Measurements from ENCODE around the gene GLB1L. TPM values are rescaled to one million over a fixed set of nuclear protein-coding genes. Genes with fewer than 3 reads are reported as not detected.
A peak's percentile ranks its signal among the peaks of the same experiment; 100 is the strongest.

Gene GLB1L
- total and polyA plus RNA-seq, 3 donors from 2014 or later, result 70.9 to 224 (median 109) TPM

- WGBS, 2 donors, result 76 to 84% methylated on average over 12 of the region's 12 CpGs
- H3K4me1 ChIP-seq, result peaks cover 3% of the 10 kb centered on the region
- H3K27me3 ChIP-seq, result no peaks in the 10 kb centered on the region
- no peaks in the 10 kb centered on the region for H3K36me3 ChIP-seq (ENCODE audit: low read depth, missing control alignments)
- no peak for TF ChIP-seq POLR2A (IDR thresholded peaks at IDR 0.05)
- DNase-seq, result peak; percentile 14
- no peak overlapping the region for H3K4me3 ChIP-seq
- H3K27ac ChIP-seq, result no peak overlapping the region
- intact Hi-C loops (cut with DNase I; ENCODE audit: low total_unique reads), result no loop called here
- no peaks in the 10 kb centered on the region for H3K9me3 ChIP-seq
Measured at GRCh38 chr2:219199470-219200211, 45.6 kb downstream of the GLB1L start.

- TF ChIP-seq, protein P1, sequence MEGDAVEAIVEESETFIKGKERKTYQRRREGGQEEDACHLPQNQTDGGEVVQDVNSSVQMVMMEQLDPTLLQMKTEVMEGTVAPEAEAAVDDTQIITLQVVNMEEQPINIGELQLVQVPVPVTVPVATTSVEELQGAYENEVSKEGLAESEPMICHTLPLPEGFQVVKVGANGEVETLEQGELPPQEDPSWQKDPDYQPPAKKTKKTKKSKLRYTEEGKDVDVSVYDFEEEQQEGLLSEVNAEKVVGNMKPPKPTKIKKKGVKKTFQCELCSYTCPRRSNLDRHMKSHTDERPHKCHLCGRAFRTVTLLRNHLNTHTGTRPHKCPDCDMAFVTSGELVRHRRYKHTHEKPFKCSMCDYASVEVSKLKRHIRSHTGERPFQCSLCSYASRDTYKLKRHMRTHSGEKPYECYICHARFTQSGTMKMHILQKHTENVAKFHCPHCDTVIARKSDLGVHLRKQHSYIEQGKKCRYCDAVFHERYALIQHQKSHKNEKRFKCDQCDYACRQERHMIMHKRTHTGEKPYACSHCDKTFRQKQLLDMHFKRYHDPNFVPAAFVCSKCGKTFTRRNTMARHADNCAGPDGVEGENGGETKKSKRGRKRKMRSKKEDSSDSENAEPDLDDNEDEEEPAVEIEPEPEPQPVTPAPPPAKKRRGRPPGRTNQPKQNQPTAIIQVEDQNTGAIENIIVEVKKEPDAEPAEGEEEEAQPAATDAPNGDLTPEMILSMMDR (IDR thresholded peaks at IDR 0.05), result no peak
- no peak for TF ChIP-seq POLR2A (IDR thresholded peaks at IDR 0.05)
Measured at GRCh38 chr2:219198974-219199373, 46.3 kb downstream of the GLB1L start.

GRCh38 chr2:219197388-219197787 lies 47.9 kb downstream of the GLB1L start:
- 82 to 100% methylated on average over 1 of the region's 1 CpG for WGBS, 2 donors
- peaks cover 3% of the 10 kb centered on the region for H3K4me1 ChIP-seq
- no peaks in the 10 kb centered on the region for H3K27me3 ChIP-seq
- no peaks in the 10 kb centered on the region for H3K36me3 ChIP-seq (ENCODE audit: low read depth, missing control alignments)
- H3K4me3 ChIP-seq, result no peak overlapping the region
- DNase-seq, result no peak
- intact Hi-C loops (cut with DNase I; ENCODE audit: low total_unique reads), result no loop called here
- no peak for TF ChIP-seq POLR2A (IDR thresholded peaks at IDR 0.05)
- no peaks in the 10 kb centered on the region for H3K9me3 ChIP-seq
- H3K27ac ChIP-seq, result no peak overlapping the region

More at GRCh38 chr2:219198974-219199373, 46.3 kb downstream of the GLB1L start:
- H3K9me3 ChIP-seq, result no peaks in the 10 kb centered on the region
- DNase-seq, result peak; percentile 10
- no peak overlapping the region for H3K27ac ChIP-seq
- 76 to 79% methylated on average over 5 of the region's 5 CpGs for WGBS, 2 donors
- no peak overlapping the region for H3K4me3 ChIP-seq
- H3K36me3 ChIP-seq (ENCODE audit: low read depth, missing control alignments), result no peaks in the 10 kb centered on the region
- H3K27me3 ChIP-seq, result no peaks in the 10 kb centered on the region
- intact Hi-C loops (cut with DNase I; ENCODE audit: low total_unique reads), result no loop called here
- peaks cover 3% of the 10 kb centered on the region for H3K4me1 ChIP-seq

GRCh38 chr2:219186754-219187456 lies 58.3 kb downstream of the GLB1L start:
- no peak for DNase-seq
- intact Hi-C loops (cut with DNase I; ENCODE audit: low total_unique reads), result no loop called here
- WGBS, 2 donors, result 88 to 90% methylated on average over 7 of the region's 7 CpGs

More at GRCh38 chr2:219186754-219187456, 58.3 kb downstream of the GLB1L start:
- TF ChIP-seq, protein P1 (IDR thresholded peaks at IDR 0.05), result no peak
- no peak for TF ChIP-seq POLR2A (IDR thresholded peaks at IDR 0.05)
- Histone ChIP-seq H3K27ac (no peak overlapping the region), H3K36me3 (ENCODE audit: low read depth, missing control alignments) (no peaks in the 10 kb centered on the region), H3K4me3 (no peak overlapping the region), H3K9me3 (no peaks in the 10 kb centered on the region), H3K4me1 (no peaks in the 10 kb centered on the region), H3K27me3 (no peaks in the 10 kb centered on the region)

MicroRNAs within 50 kb of the gene (microRNA counts, 767-probe panel; counts per million panel counts)
- 0 to 152 counts per million in 2 donors for microRNA hsa-miR-153

Small RNA genes within 50 kb of the gene (microRNA-seq; reads per million reads assigned to microRNA genes)
- gene MIR153-1 (ENCODE audit: borderline number of aligned reads in 2 of 2, borderline replicate concordance in 1 of 2), result 0 reads per million in 2 donors

Small RNA genes within 50 kb of the gene (small RNA-seq; reads per million reads assigned to genes)
- gene MIR153-1, result 0 to 0.38 reads per million in 2 donors

Other genes starting within 250 kb of the GLB1L start
- gene CFAP65, start 203.9 kb downstream of the GLB1L start, total RNA-seq, result 10 to 100 TPM; 15.5 to 23.7 TPM
- gene CFAP65, start 203.9 kb downstream of the GLB1L start, polyA plus RNA-seq (ENCODE audit: insufficient read depth, low read depth, low replicate concordance), result 42.9 TPM
- gene IHH, start 184.5 kb downstream of the GLB1L start, total RNA-seq, result under 1 TPM; 0.19 to 0.39 TPM
- 1.1 TPM for gene IHH, start 184.5 kb downstream of the GLB1L start, polyA plus RNA-seq (ENCODE audit: insufficient read depth, low read depth, low replicate concordance)
- 10 to 100 TPM; 33.4 to 38.5 TPM for gene NHEJ1, start 84.6 kb downstream of the GLB1L start, total RNA-seq
- gene NHEJ1, start 84.6 kb downstream of the GLB1L start, polyA plus RNA-seq (ENCODE audit: insufficient read depth, low read depth, low replicate concordance), result 67.0 TPM
- under 1 TPM; 0.39 to 0.56 TPM for gene SLC23A3, start 75.4 kb downstream of the GLB1L start, total RNA-seq
- 0.42 TPM for gene SLC23A3, start 75.4 kb downstream of the GLB1L start, polyA plus RNA-seq (ENCODE audit: insufficient read depth, low read depth, low replicate concordance)
- gene CNPPD1, start 68.5 kb downstream of the GLB1L start, total RNA-seq, result 10 to 100 TPM; 38.3 to 60.5 TPM
- 68.0 TPM for gene CNPPD1, start 68.5 kb downstream of the GLB1L start, polyA plus RNA-seq (ENCODE audit: insufficient read depth, low read depth, low replicate concordance)
- 100 to 1,000 TPM; 135 to 138 TPM for gene RETREG2, start 67.2 kb downstream of the GLB1L start, total RNA-seq
- gene RETREG2, start 67.2 kb downstream of the GLB1L start, polyA plus RNA-seq (ENCODE audit: insufficient read depth, low read depth, low replicate concordance), result 441 TPM
- 10 to 100 TPM; 34.3 to 41.3 TPM for gene ZFAND2B, start 38.7 kb downstream of the GLB1L start, total RNA-seq
- gene ZFAND2B, start 38.7 kb downstream of the GLB1L start, polyA plus RNA-seq (ENCODE audit: insufficient read depth, low read depth, low replicate concordance), result 27.0 TPM
- 10 to 100 TPM; 43.8 to 47.0 TPM for gene ABCB6, start 26.5 kb downstream of the GLB1L start, total RNA-seq
- 94.8 TPM for gene ABCB6, start 26.5 kb downstream of the GLB1L start, polyA plus RNA-seq (ENCODE audit: insufficient read depth, low read depth, low replicate concordance)
- gene ATG9A, start 15.8 kb downstream of the GLB1L start, total RNA-seq, result 100 to 1,000 TPM; 115 to 125 TPM
- 207 TPM for gene ATG9A, start 15.8 kb downstream of the GLB1L start, polyA plus RNA-seq (ENCODE audit: insufficient read depth, low read depth, low replicate concordance)
- gene ANKZF1, start 15.6 kb downstream of the GLB1L start, total RNA-seq, result 10 to 100 TPM; 50.9 to 56.4 TPM
- gene ANKZF1, start 15.6 kb downstream of the GLB1L start, polyA plus RNA-seq (ENCODE audit: insufficient read depth, low read depth, low replicate concordance), result 27.9 TPM
- gene STK16, start within 50 bp of the GLB1L start, total RNA-seq, result 10 to 100 TPM; 29.1 to 32.6 TPM
- 63.0 TPM for gene STK16, start within 50 bp of the GLB1L start, polyA plus RNA-seq (ENCODE audit: insufficient read depth, low read depth, low replicate concordance)
- under 1 TPM in 1 of 2 donors, not detected in 1; 0.25 TPM for gene TUBA4B, start 7.8 kb upstream of the GLB1L start, total RNA-seq
- 1.6 TPM for gene TUBA4B, start 7.8 kb upstream of the GLB1L start, polyA plus RNA-seq (ENCODE audit: insufficient read depth, low read depth, low replicate concordance)
- 10 to 100 TPM; 27.0 to 47.6 TPM for gene TUBA4A, start 8.5 kb upstream of the GLB1L start, total RNA-seq
- gene TUBA4A, start 8.5 kb upstream of the GLB1L start, polyA plus RNA-seq (ENCODE audit: insufficient read depth, low read depth, low replicate concordance), result 90.0 TPM
- 100 to 1,000 TPM; 139 to 149 TPM for gene DNAJB2, start 33.9 kb upstream of the GLB1L start, total RNA-seq
- gene DNAJB2, start 33.9 kb upstream of the GLB1L start, polyA plus RNA-seq (ENCODE audit: insufficient read depth, low read depth, low replicate concordance), result 152 TPM
- 1 to 10 TPM; 3.5 to 6.0 TPM for gene PTPRN, start 64.0 kb upstream of the GLB1L start, total RNA-seq
- gene PTPRN, start 64.0 kb upstream of the GLB1L start, polyA plus RNA-seq (ENCODE audit: insufficient read depth, low read depth, low replicate concordance), result 1.7 TPM
- under 1 TPM in 1 of 2 donors, not detected in 1; 0.71 TPM for gene RESP18, start 87.3 kb upstream of the GLB1L start, total RNA-seq
- gene RESP18, start 87.3 kb upstream of the GLB1L start, polyA plus RNA-seq (ENCODE audit: insufficient read depth, low read depth, low replicate concordance), result 1.4 TPM
- 10 to 100 TPM; 84.8 to 90.2 TPM for gene DNPEP, start 142.5 kb upstream of the GLB1L start, total RNA-seq
- 145 TPM for gene DNPEP, start 142.5 kb upstream of the GLB1L start, polyA plus RNA-seq (ENCODE audit: insufficient read depth, low read depth, low replicate concordance)
- 10 to 100 TPM; 17.6 to 33.3 TPM for gene DES, start 172.9 kb upstream of the GLB1L start, total RNA-seq
- 199 TPM for gene DES, start 172.9 kb upstream of the GLB1L start, polyA plus RNA-seq (ENCODE audit: insufficient read depth, low read depth, low replicate concordance)
- 10 to 100 TPM; 23.0 to 24.3 TPM for gene SPEG, start 189.4 kb upstream of the GLB1L start, total RNA-seq
- gene SPEG, start 189.4 kb upstream of the GLB1L start, polyA plus RNA-seq (ENCODE audit: insufficient read depth, low read depth, low replicate concordance), result 16.0 TPM

Data from testis (tissue), 3 donors.